ENCODE results near the gene PIGB.

The PIGB gene

GRCh38 chr15:55348281-55348778, 29.3 kb downstream of the PIGB start:
- no peak for ATAC-seq
- TF ChIP-seq CSRNP3 (CRISPR knock-in tag; IDR thresholded peaks at IDR 0.05) (no peak), ZFP3 (CRISPR knock-in tag; IDR thresholded peaks at IDR 0.05) (no peak)

- TF ChIP-seq ZFP3 (CRISPR knock-in tag; IDR thresholded peaks at IDR 0.05) (no peak), PPARA (CRISPR knock-in tag; IDR thresholded peaks at IDR 0.05; ENCODE audit: borderline replicate concordance) (no peak), ZNF8 (CRISPR knock-in tag; IDR thresholded peaks at IDR 0.05) (no peak), ARNTL (CRISPR knock-in tag; IDR thresholded peaks at IDR 0.05; ENCODE audit: borderline replicate concordance, low read depth) (no peak), GLIS3 (CRISPR knock-in tag; IDR thresholded peaks at IDR 0.05) (no peak), ESRRG (CRISPR knock-in tag; IDR thresholded peaks at IDR 0.05) (no peak), POU6F1 (CRISPR knock-in tag; IDR thresholded peaks at IDR 0.05; ENCODE audit: borderline replicate concordance, low read depth) (no peak), BACH2 (CRISPR knock-in tag; IDR thresholded peaks at IDR 0.05; ENCODE audit: borderline replicate concordance) (no peak), CSDC2 (CRISPR knock-in tag; IDR thresholded peaks at IDR 0.05) (no peak), CREB5 (CRISPR knock-in tag; IDR thresholded peaks at IDR 0.05; ENCODE audit: low read depth) (no peak), RARB (CRISPR knock-in tag; IDR thresholded peaks at IDR 0.05) (no peak)
- ATAC-seq = no peak
These were observed 30.3 kb downstream of the PIGB start for GRCh38 chr15:55349282-55349681.

- ATAC-seq = no peak
- TF ChIP-seq BACH2 (CRISPR knock-in tag; IDR thresholded peaks at IDR 0.05; ENCODE audit: borderline replicate concordance) (no peak), PATZ1 (CRISPR knock-in tag; IDR thresholded peaks at IDR 0.05; ENCODE audit: borderline replicate concordance) (no peak), ZNF565 (CRISPR knock-in tag; conservative IDR thresholded peaks at IDR 0.05; ENCODE audit: low read depth) (no peak), CSRNP3 (CRISPR knock-in tag; IDR thresholded peaks at IDR 0.05) (no peak), ISL1 (CRISPR knock-in tag; IDR thresholded peaks at IDR 0.05) (no peak), SNAI2 (CRISPR knock-in tag; IDR thresholded peaks at IDR 0.05) (no peak), CREB5 (CRISPR knock-in tag; IDR thresholded peaks at IDR 0.05; ENCODE audit: low read depth) (no peak), ZC3H10 (CRISPR knock-in tag; IDR thresholded peaks at IDR 0.05) (no peak), ZFP30 (CRISPR knock-in tag; IDR thresholded peaks at IDR 0.05) (no peak), TCF4 (CRISPR knock-in tag; IDR thresholded peaks at IDR 0.05; ENCODE audit: borderline replicate concordance) (no peak), ZNF70 (CRISPR knock-in tag; IDR thresholded peaks at IDR 0.05) (no peak)
These were observed 34.0 kb downstream of the PIGB start for GRCh38 chr15:55353025-55353424.

All from SK-N-SH treated with all-trans-retinoic acid at 6 μM for 48 hours (cell line).